ENCODE measurements around the gene DHX35. TPM values are rescaled to one million over a fixed set of nuclear protein-coding genes. Genes with fewer than 3 reads are reported as not detected.
"Not testable (repeated sequence)": the region's sequence is repeated elsewhere in the genome, so short reads cannot be mapped to it uniquely, and the experiment has no call there.

The DHX35 gene
- total RNA-seq, 2 experiments from 2014 or later, result 9.5 to 10.3 TPM

DNA sequence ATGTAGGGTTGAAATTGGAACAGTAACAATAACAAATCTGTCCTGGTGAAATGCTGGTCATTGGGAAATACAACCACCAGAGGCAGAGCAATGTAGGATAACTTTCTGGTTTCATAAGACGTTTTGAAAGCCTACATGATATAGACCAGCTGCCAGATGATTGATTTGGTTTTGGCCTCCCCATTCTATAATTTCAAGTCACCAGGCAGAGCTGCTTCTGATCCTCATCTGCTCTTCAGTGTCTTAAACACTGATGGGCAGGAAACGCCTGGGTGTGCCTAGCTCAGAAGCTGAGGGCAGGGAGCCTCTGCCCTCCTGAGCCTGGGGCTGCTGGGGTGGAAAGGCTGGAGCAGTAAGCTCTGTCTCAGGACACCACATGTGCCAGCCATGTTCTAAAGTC is 24.5 kb downstream of the DHX35 start:
- no peak overlapping the region for H3K4me3 Mint-ChIP-seq
- no peaks in the 10 kb centered on the region for H3K27me3 Mint-ChIP-seq (ENCODE audit: low read depth)
- H3K27ac Mint-ChIP-seq, result no peak overlapping the region
- H3K4me1 Mint-ChIP-seq (ENCODE audit: low read depth), result peaks cover 10% of the 10 kb centered on the region
- CTCF ChIA-PET, result no interaction called here
- H3K36me3 Mint-ChIP-seq (ENCODE audit: low read depth), result peaks cover 18% of the 10 kb centered on the region
- H3K9me3 Mint-ChIP-seq, result no peaks in the 10 kb centered on the region
- DNase-seq, result no peak
- intact Hi-C loops (cut with micrococcal nuclease), result no loop called here

DNA sequence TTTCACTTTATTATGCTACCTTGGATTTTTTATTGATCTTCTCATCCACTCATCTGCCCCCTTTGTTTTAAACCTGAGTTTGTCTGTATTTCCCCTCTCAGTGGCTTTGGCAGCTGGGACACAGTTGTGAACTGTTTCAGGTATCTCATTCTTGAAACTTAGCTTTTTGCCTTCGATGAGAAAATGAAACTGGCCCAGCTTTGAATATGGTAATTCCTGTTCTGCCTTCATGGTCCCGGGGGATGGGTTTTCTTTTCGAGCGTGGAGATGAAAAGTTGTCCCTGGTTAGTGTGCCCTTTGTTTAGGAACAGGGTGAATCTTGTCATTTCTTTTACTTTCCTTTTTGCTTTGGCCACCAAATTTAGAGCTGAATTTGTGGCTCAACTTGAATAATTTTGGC is 25.6 kb downstream of the DHX35 start:
- no peak overlapping the region for H3K27ac Mint-ChIP-seq
- CTCF ChIA-PET, result interaction anchor here (1.3 kb wide), 1 partner anchor 63 kb away, joined by 4 read pairs; no protein-coding TSS in a partner anchor
- H3K4me1 Mint-ChIP-seq (ENCODE audit: low read depth), result peaks cover 10% of the 10 kb centered on the region
- no peak overlapping the region for H3K4me3 Mint-ChIP-seq
- intact Hi-C loops (cut with micrococcal nuclease), result no loop called here
- H3K9me3 Mint-ChIP-seq, result no peaks in the 10 kb centered on the region
- H3K27me3 Mint-ChIP-seq (ENCODE audit: low read depth), result no peaks in the 10 kb centered on the region
- H3K36me3 Mint-ChIP-seq (ENCODE audit: low read depth), result peaks cover 22% of the 10 kb centered on the region
- no peak for DNase-seq

DNA sequence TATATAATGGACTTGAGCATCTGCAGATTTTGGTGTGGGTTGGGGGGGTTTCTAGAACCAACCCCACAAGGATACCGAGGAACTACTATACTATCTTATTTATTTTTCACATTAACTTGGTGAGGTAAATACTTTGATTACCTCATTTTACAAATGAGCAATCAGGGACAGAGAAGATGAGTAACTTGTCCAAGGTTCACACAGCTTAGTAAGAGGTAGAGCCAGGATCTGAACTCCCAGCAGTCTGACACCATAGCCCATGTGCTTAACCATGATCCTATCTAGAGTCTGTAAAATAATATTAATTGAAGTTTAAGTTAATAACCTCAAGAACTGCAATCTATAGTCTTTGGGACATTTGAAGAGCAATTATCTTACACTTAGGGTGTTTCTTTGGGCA is 28.6 kb downstream of the DHX35 start:
- Mint-ChIP-seq H3K27ac (no peak overlapping the region), H3K4me3 (no peak overlapping the region), H3K36me3 (ENCODE audit: low read depth) (peaks cover 18% of the 10 kb centered on the region), H3K9me3 (no peaks in the 10 kb centered on the region), H3K27me3 (ENCODE audit: low read depth) (no peaks in the 10 kb centered on the region), H3K4me1 (ENCODE audit: low read depth) (peaks cover 8% of the 10 kb centered on the region)
- CTCF ChIA-PET, result interaction anchor here (1.4 kb wide), 1 partner anchor 10 kb away, joined by 4 read pairs; no protein-coding TSS in a partner anchor
- DNase-seq, result no peak
- intact Hi-C loops (cut with micrococcal nuclease), result no loop called here

DNA sequence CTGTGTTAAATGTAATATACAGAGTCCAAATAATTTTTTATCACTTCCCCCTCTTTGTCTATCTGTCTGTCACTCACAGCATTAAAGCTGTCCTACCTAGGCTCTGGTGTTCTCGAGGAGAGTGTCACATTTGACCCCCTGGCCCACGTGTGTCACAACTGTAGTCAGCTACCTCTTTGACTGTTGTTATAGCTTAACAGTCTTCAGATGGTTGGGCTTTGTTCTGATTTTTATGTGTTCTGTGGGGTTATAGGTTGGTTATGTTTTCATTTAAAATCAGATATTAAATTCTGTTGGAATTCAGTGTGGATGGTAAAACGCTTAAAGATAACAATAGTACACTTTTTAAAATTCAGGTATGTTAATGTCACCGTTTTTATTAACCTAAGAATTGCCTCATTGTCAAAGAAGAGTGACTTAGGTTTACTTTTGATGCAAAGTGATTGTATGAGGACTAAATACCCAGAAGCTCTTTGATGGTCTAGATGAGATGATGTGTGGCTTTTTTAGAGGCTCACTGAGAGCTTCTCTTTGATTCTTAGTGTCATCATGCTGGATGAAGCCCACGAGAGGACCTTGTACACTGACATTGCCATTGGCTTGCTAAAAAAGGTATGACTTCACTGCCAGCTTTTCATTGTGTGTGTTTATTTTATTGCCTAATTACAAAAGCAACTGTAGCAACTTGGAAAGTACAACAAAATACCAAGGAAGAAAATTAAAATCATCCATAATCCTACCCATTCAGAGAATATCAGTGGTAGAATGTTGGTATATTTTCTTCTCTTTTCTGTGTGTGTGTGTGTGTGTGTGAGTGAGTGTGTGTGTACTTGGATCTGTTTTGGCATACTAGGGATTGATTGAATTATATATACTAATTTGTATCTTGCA is 29.9 kb downstream of the DHX35 start:
- H3K27me3 Mint-ChIP-seq (ENCODE audit: low read depth), result no peaks in the 10 kb centered on the region
- H3K27ac Mint-ChIP-seq, result no peak overlapping the region
- intact Hi-C loops (cut with micrococcal nuclease), result no loop called here
- H3K9me3 Mint-ChIP-seq, result no peaks in the 10 kb centered on the region
- no peak overlapping the region for H3K4me3 Mint-ChIP-seq
- no peak for DNase-seq
- peaks cover 18% of the 10 kb centered on the region for H3K36me3 Mint-ChIP-seq (ENCODE audit: low read depth)
- peaks cover 6% of the 10 kb centered on the region for H3K4me1 Mint-ChIP-seq (ENCODE audit: low read depth)
- CTCF ChIA-PET, result interaction anchor here (0.7 kb wide), 1 partner anchor 65 kb away, joined by 3 read pairs; the partner anchor contains the start of gene FAM83D

DNA sequence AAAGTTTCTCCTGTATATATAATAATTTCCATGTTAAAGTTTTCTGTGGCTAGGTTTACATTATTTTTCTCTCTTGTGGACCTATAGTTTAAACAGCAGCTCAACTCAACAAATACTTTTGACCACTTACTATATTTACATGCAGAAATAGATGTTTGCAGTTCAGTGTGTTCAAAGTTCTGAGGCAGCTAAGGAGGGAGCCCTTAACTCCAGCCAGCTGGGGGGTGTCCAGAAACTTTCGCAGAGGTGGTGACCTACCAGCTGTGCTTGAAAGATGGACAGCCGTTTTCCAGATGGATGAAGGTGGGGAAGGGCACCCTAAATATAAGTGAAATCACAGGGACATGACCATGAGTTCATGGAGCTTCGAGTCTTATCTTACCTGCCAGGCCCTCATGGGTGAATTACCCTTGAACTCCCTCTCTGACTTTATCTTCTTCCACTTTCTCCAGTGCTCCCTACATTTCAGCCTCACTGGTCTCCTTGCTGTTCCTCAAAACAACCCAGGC is 33.4 kb downstream of the DHX35 start:
- Mint-ChIP-seq H3K4me1 (ENCODE audit: low read depth) (peaks cover 15% of the 10 kb centered on the region), H3K4me3 (no peak overlapping the region), H3K27me3 (ENCODE audit: low read depth) (no peaks in the 10 kb centered on the region), H3K27ac (no peak overlapping the region), H3K9me3 (no peaks in the 10 kb centered on the region), H3K36me3 (ENCODE audit: low read depth) (peaks cover 21% of the 10 kb centered on the region)
- DNase-seq, result no peak
- intact Hi-C loops (cut with micrococcal nuclease), result no loop called here
- CTCF ChIA-PET, result interaction anchor here (1.0 to 4.1 kb wide), 4 partner anchors 13 to 53 kb away, joined by 3 to 22 read pairs (median 10); partner anchors contain the start of gene DHX35

DNA sequence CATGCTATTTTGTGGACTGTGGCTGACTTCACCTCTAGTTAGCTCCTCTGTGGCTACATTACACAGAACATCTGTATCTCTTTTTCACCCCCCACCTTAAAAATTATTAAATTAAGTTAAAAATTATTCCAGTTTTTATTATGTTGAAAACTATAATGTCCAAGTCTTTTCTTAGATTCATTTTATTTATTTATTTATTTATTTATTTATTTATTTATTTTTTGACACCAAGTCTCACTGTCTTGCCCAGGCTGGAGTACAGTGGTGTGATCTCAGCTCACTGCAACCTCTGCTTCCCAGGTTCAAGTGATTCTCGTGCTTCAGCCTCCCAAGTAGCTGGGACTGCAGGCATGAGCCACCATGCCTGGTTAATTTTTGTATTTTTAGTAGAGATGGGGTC is 34.7 kb downstream of the DHX35 start:
- H3K4me3 Mint-ChIP-seq; DNase-seq; H3K27me3 Mint-ChIP-seq (ENCODE audit: low read depth); intact Hi-C loops (cut with micrococcal nuclease); H3K27ac Mint-ChIP-seq; H3K9me3 Mint-ChIP-seq: not testable (repeated sequence)
- peaks cover 15% of the 10 kb centered on the region for H3K4me1 Mint-ChIP-seq (ENCODE audit: low read depth)
- peaks cover 27% of the 10 kb centered on the region for H3K36me3 Mint-ChIP-seq (ENCODE audit: low read depth)
- CTCF ChIA-PET, result interaction anchor here (0.8 to 4.1 kb wide), 5 partner anchors 10 to 71 kb away, joined by 3 to 22 read pairs (median 6); partner anchors contain the start of genes DHX35 and FAM83D

DNA sequence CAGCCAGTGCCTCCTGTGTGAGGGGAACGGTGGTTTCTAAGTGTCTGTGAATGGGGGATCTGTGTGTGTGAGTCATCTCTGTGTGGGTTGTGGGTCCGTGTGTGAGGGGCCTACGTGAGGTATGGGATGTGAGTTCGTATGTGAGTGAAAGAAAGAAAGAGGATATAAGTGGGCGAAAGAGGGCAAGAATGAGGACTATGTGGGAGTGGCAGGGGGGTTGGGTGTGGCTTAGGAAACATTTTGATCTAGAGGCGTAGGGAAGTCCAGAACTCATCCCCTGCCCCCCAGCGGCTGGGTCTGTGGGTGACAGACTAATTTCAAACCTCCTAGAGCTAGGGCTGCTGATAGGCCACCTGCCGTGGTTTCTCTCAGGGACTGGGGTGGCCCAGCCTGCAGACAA is 35.5 kb downstream of the DHX35 start:
- intact Hi-C loops (cut with micrococcal nuclease), result no loop called here
- no peaks in the 10 kb centered on the region for H3K27me3 Mint-ChIP-seq (ENCODE audit: low read depth)
- H3K36me3 Mint-ChIP-seq (ENCODE audit: low read depth), result peaks cover 25% of the 10 kb centered on the region
- peak; percentile 60 for DNase-seq
- H3K9me3 Mint-ChIP-seq, result no peaks in the 10 kb centered on the region
- peak overlapping the region; percentile 43 for H3K27ac Mint-ChIP-seq
- CTCF ChIA-PET, result interaction anchor here (0.9 to 4.1 kb wide), 10 partner anchors 9 to 75 kb away, joined by 3 to 22 read pairs (median 4); partner anchors contain the start of genes DHX35 and FAM83D
- H3K4me1 Mint-ChIP-seq (ENCODE audit: low read depth), result peaks cover 15% of the 10 kb centered on the region
- no peak overlapping the region for H3K4me3 Mint-ChIP-seq

DNA sequence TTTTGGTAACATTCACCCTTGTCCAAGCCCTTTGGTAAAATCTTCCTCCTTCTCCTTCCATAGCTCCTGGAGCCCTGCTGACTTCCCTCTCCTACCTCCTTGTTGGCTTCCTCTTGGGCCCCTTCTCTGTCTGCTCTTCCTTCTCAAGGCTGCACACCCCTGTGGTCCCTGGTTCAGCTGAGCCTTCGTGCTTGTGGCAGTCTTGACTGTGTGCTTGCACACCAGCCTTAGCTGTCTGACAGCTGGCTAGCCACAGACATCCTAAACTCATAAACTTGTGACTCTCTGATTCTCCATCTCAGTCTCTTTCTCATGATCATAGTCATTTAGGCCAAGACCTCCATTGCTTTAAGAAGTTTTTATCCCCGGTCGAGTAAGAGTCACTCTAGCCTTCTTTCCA is 37.1 kb downstream of the DHX35 start:
- Mint-ChIP-seq H3K4me1 (ENCODE audit: low read depth) (peaks cover 22% of the 10 kb centered on the region), H3K36me3 (ENCODE audit: low read depth) (peaks cover 33% of the 10 kb centered on the region), H3K27me3 (ENCODE audit: low read depth) (no peaks in the 10 kb centered on the region), H3K9me3 (no peaks in the 10 kb centered on the region), H3K27ac (no peak overlapping the region), H3K4me3 (no peak overlapping the region)
- intact Hi-C loops (cut with micrococcal nuclease), result no loop called here
- DNase-seq, result no peak
- CTCF ChIA-PET, result interaction anchor here (0.7 to 1.0 kb wide), 2 partner anchors 37 to 51 kb away, joined by 4 to 5 read pairs; partner anchors contain the start of gene DHX35

DNA sequence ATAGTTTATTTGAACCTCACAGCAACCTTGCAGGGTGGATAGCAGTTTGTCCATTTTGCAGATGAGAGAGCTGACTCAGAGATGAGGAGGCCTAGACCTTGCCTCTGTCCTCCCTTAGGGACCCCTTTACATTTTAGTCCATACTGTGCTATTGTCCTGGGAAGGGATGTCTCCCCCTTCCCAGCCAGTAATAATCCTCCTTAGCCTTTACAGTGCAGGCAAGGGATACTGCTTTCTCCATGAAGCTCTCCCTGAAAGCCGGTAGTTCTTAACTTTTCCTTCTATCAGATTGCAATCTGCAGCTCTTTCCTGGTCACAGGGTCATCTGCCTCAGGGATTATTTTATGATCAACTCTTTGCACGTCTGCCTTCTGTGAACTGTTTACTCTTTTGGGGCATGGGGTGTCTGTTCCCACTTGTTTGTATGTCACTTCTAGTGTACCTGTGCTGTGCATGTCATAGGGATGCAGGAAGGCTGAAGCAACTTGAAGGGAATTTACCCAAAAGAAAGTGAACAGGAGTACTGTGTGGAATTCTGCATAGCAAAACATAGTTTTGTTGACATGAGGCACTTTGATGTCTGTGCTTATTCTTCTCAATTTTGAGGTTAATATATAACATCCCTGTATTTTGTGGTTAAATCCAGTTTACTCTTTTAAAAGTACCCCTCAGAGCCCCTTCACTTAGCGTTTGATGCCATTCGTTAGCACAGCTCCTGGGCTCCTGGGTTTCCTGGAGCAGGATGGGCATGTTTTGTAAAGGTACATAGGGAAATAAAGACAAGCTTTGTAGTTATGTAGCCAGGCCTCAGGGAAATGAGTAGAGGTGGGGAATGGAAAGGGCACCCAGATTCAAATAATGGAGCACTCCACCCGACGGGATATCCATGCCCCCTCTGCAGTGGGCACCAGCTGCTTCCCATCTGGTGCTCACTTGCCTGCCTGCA is 38.1 kb downstream of the DHX35 start:
- peaks cover 35% of the 10 kb centered on the region for H3K36me3 Mint-ChIP-seq (ENCODE audit: low read depth)
- no peaks in the 10 kb centered on the region for H3K9me3 Mint-ChIP-seq
- no peak overlapping the region for H3K27ac Mint-ChIP-seq
- H3K27me3 Mint-ChIP-seq (ENCODE audit: low read depth), result no peaks in the 10 kb centered on the region
- CTCF ChIA-PET, result interaction anchor here (0.7 to 1.3 kb wide), 4 partner anchors 38 to 74 kb away, joined by 3 to 5 read pairs (median 4); partner anchors contain the start of genes DHX35 and FAM83D
- no peak overlapping the region for H3K4me3 Mint-ChIP-seq
- peaks cover 25% of the 10 kb centered on the region for H3K4me1 Mint-ChIP-seq (ENCODE audit: low read depth)
- no peak for DNase-seq
- intact Hi-C loops (cut with micrococcal nuclease), result no loop called here

DNA sequence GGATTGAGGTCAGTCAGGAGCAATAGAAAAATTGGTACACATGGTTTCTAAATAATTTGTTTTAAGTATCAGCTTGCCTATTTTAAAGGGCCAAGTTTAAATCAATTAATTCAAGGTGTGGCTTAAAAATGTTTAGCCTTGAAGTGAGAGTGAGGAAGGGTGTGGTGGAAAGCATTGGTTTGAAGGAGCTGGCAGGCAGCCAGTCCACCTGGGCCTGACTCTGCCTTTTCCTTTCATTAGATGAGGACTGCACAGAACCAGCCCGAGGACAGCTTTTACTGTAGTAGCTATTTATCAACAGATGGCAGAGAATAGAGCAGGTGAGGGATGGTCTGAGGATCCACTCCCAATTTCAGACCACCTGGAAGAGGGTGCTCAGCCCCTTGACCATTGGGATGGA is 42.4 kb downstream of the DHX35 start:
- no peak overlapping the region for H3K27ac Mint-ChIP-seq
- no peaks in the 10 kb centered on the region for H3K27me3 Mint-ChIP-seq (ENCODE audit: low read depth)
- H3K4me1 Mint-ChIP-seq (ENCODE audit: low read depth), result peaks cover 10% of the 10 kb centered on the region
- no peaks in the 10 kb centered on the region for H3K9me3 Mint-ChIP-seq
- intact Hi-C loops (cut with micrococcal nuclease), result no loop called here
- H3K4me3 Mint-ChIP-seq, result no peak overlapping the region
- H3K36me3 Mint-ChIP-seq (ENCODE audit: low read depth), result peaks cover 41% of the 10 kb centered on the region
- CTCF ChIA-PET, result interaction anchor here (0.7 kb wide), 1 partner anchor 104 kb away, joined by 3 read pairs; no protein-coding TSS in a partner anchor
- no peak for DNase-seq

DNA sequence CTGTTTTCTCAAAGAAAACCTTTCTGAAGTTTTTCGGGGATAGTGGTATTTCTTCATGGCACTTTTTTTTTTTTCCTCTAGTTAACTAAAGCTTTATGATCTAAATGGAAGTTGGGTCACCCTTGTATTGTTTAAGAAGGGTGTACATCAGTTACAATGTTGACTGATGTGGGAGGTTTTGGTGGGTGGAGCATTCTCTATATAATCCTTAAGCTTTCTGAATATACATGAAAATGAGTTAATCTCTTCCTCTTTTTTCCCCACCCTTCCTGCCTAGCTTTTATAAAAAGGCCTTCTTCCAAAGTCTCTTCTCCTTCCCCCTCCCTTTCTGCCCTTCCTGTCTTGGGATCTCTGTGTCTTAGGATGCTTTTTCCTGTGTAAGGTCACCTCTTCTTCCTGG is 47.2 kb downstream of the DHX35 start:
- Mint-ChIP-seq H3K9me3 (no peaks in the 10 kb centered on the region), H3K36me3 (ENCODE audit: low read depth) (peaks cover 38% of the 10 kb centered on the region), H3K27me3 (ENCODE audit: low read depth) (no peaks in the 10 kb centered on the region), H3K4me1 (ENCODE audit: low read depth) (peaks cover 1% of the 10 kb centered on the region), H3K4me3 (no peak overlapping the region), H3K27ac (no peak overlapping the region)
- no peak for DNase-seq
- intact Hi-C loops (cut with micrococcal nuclease), result no loop called here
- CTCF ChIA-PET, result interaction anchor here (0.6 to 1.2 kb wide), 3 partner anchors 14 to 82 kb away, joined by 4 to 6 read pairs (median 6); no protein-coding TSS in a partner anchor

DNA sequence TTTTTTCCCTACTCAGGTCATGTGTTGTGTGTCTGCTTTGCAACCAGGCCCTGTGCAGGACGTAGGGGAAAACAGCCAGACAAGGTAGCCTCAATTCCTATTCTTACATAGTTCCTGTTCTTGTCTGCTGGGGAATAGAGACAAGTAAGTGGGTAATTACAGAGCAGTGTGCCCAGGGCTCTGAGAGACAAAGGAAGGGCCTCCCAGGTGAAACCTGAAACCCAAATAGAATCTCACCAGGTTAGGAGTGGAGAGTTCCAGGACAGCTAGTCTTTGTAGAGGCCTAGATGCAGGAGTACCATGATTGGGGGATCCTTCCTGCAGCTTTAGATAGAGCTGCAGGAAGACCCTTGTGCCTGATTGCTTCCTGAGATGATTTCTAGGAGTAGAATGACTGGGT is 48.4 kb downstream of the DHX35 start:
- intact Hi-C loops (cut with micrococcal nuclease), result no loop called here
- CTCF ChIA-PET, result no interaction called here
- DNase-seq, result no peak
- Mint-ChIP-seq H3K36me3 (ENCODE audit: low read depth) (peaks cover 45% of the 10 kb centered on the region), H3K9me3 (no peaks in the 10 kb centered on the region), H3K27ac (no peak overlapping the region), H3K27me3 (ENCODE audit: low read depth) (no peaks in the 10 kb centered on the region), H3K4me3 (no peak overlapping the region), H3K4me1 (ENCODE audit: low read depth) (no peaks in the 10 kb centered on the region)

All from activated naive CD4-positive, alpha-beta T cell treated with anti-CD3 and anti-CD28 coated beads for 36 hours (primary cell).